GM23248 (cell line): Measurements from ENCODE around the gene FAM174C. TPM values are rescaled to one million over a fixed set of nuclear protein-coding genes. Genes with fewer than 3 reads are reported as not detected.

Experiments
- DNase-seq: peaks from one replicate; pipeline ENCODE4 v3.0.0-alpha.2; 2015
- H2AFZ ChIP-seq: fragments of 200-600 bp; sonication (generic); 2 replicates; pipeline ENCODE4 v1.6.1; 2016; ENCODE audit warnings: antibody characterized with exemption
- H3F3A ChIP-seq: fragments of 200-600 bp; sonication (generic); 2 replicates; pipeline ENCODE4 v1.6.1; 2016; ENCODE audit warnings: mild to moderate bottlenecking, antibody characterized with exemption, mixed run types; ENCODE audit not compliant: insufficient read depth
- H3K27ac ChIP-seq: fragments of 200-600 bp; sonication (generic); 2 replicates; pipeline ENCODE4 v1.5.1; 2016; ENCODE audit warnings: mild to moderate bottlenecking
- H3K27me3 ChIP-seq: fragments of 200-600 bp; sonication (generic); replicated peaks from 2 replicates; pipeline ENCODE4 v1.6.1; 2016; ENCODE audit warnings: mild to moderate bottlenecking; ENCODE audit not compliant: insufficient read depth
- H3K36me3 ChIP-seq: fragments of 200-600 bp; sonication (generic); 2 replicates; pipeline ENCODE4 v1.6.1; 2016; ENCODE audit warnings: low read depth, mild to moderate bottlenecking
- H3K4me1 ChIP-seq: fragments of 200-600 bp; sonication (generic); 2 replicates; pipeline ENCODE4 v1.6.1; 2016; ENCODE audit warnings: mild to moderate bottlenecking; ENCODE audit not compliant: insufficient read depth
- H3K4me2 ChIP-seq: fragments of 200-600 bp; sonication (generic); one replicate; pipeline ENCODE4 v1.6.1; 2016; ENCODE audit warnings: mild to moderate bottlenecking; ENCODE audit not compliant: unreplicated experiment
- H3K4me3 ChIP-seq: fragments of 200-600 bp; sonication (generic); 2 replicates; pipeline ENCODE4 v1.5.1; 2016; ENCODE audit warnings: mild to moderate bottlenecking
- H3K79me2 ChIP-seq: fragments of 200-600 bp; sonication (generic); 2 replicates; pipeline ENCODE4 v1.6.1; 2016; ENCODE audit warnings: mild to moderate bottlenecking; ENCODE audit not compliant: insufficient read depth
- H3K9ac ChIP-seq: fragments of 200-600 bp; sonication (generic); 2 replicates; pipeline ENCODE4 v1.6.1; 2016; ENCODE audit warnings: mild to moderate bottlenecking
- H3K9me2 ChIP-seq: fragments of 200-600 bp; sonication (generic); 2 replicates; pipeline ENCODE4 v1.6.1; 2016; ENCODE audit warnings: mixed run types, mild to moderate bottlenecking, moderate library complexity; ENCODE audit not compliant: insufficient read depth
- H3K9me3 ChIP-seq: fragments of 200-600 bp; sonication (generic); one replicate; pipeline ENCODE4 v1.6.1; 2017; ENCODE audit warnings: low read depth
- H4K20me1 ChIP-seq: fragments of 200-600 bp; sonication (generic); 2 replicates; pipeline ENCODE4 v1.6.0; 2016; ENCODE audit not compliant: insufficient read depth
- EZH2 ChIP-seq: fragments of 200-600 bp; sonication (generic); IDR thresholded peaks from 2 replicates; pipeline ENCODE4 v1.6.1; 2018; ENCODE audit warnings: antibody characterized with exemption, mild to moderate bottlenecking; ENCODE audit not compliant: insufficient read depth, poor library complexity, severe bottlenecking
- EZH2phosphoT487 ChIP-seq: fragments of 200-600 bp; sonication (generic); IDR thresholded peaks from 2 replicates; pipeline ENCODE4 v1.6.1; 2018; ENCODE audit warnings: antibody characterized with exemption, moderate library complexity, mild to moderate bottlenecking, low read depth; ENCODE audit not compliant: insufficient read depth
- WGBS, 2 experiments: methylation state at CpG; one replicate each; pipeline ENCODE4 v1.1.6; 2015 to 2017; ENCODE audit warnings: low lambda C conversion rate in 2 of 2, low coverage in 1 of 2; ENCODE audit errors: missing lambda C conversion rate in 2 of 2; 5-methylcytosine and 5-hydroxymethylcytosine counted together
- in situ Hi-C: fragments of 300-500 bp; cut with MboI; formaldehyde crosslinking; loops from 2 replicates; pipeline ENCODE4 v1.15.0; 2020
- polyA plus RNA-seq: library from polyadenylated mRNA; unstranded; fragments of >200 nt; fragmentation: Nextera tagmentation; extraction: Ambion mirVana; gene quantifications from 2 replicates; pipeline ENCODE4 v1.2.1, GENCODE V29; 2016
- total RNA-seq: library from RNA; depleted of rRNA; stranded (reverse); fragments of >200 nt; shearing (Covaris generic); gene quantifications from 2 replicates; pipeline ENCODE4 v1.2.3, GENCODE V29; 2014

The FAM174C gene
- total and polyA plus RNA-seq, 2 experiments from 2014 or later = 81.6 to 84.5 TPM

GRCh38 chr19:1248139-1248785, 27.1 kb upstream of the FAM174C start, which contains the start of gene MIDN:
TSS of gene MIDN (plus strand) at chr19:1248583. CDS start at chr19:1250297, 1,714 bp downstream.
- Histone ChIP-seq H3K4me3 (peak within 1 kb of the TSS; percentile 88), H3K4me2 (peak within 1 kb of the TSS; percentile 60), H3K9ac (peak within 1 kb of the TSS; percentile 99), H3K9me3 (no peaks in the 10 kb centered on the region), H2AFZ (no peak within 1 kb of the TSS), H3K9me2 (no peaks in the 10 kb centered on the region), H3K79me2 (peaks cover 33% of the 10 kb centered on the region), H3K4me1 (peaks cover 21% of the 10 kb centered on the region), H3F3A (peaks cover 15% of the 10 kb centered on the region), H4K20me1 (no peaks in the 10 kb centered on the region), H3K27me3 (no peaks in the 10 kb centered on the region), H3K27ac (peak within 1 kb of the TSS; percentile 98), H3K36me3 (peaks cover 8% of the 10 kb centered on the region; the same call in 1 of the 2 replicates)
- DNase-seq = peak; percentile 96
- 2 to 3% methylated on average over 32 to 39 of the region's 60 CpGs for WGBS, 2 experiments
- TF ChIP-seq EZH2phosphoT487 = no peak
- TF ChIP-seq EZH2 = no peak
- in situ Hi-C loops = no loop called here

DNA sequence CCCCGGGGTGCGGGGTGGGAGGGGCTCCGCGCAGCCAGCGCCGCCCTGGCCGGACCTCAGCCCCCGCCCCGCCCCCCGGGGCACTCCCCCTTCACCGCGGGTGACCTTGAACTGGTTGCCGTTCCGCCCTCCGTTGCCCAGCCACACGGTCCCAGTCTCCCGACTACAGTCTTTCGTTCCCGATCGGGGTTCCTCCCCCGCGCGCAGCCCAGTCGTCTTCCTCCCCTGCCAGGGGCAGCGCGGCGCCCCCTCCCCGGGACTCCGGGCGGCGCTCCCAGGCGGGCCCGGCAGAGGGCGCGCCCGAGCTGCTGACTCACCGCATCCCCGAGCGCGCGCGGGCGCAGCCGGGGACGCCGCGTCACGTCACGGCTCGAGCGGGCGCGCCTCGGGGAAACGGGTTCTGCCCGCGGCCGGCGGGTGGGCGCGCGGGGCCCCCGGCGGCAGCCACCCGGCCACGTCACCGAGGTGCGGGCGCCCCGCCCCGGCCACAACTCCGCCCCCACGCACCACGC, 26.5 kb upstream of the FAM174C start:
- Histone ChIP-seq H3K79me2 (peaks cover 32% of the 10 kb centered on the region), H3K9me3 (no peaks in the 10 kb centered on the region), H3K9ac (peak overlapping the region; percentile 99), H3K36me3 (peaks cover 8% of the 10 kb centered on the region; the same call in 1 of the 2 replicates), H3K27ac (peak overlapping the region; percentile 98), H3K9me2 (no peaks in the 10 kb centered on the region), H3F3A (peaks cover 9% of the 10 kb centered on the region; the same call in 1 of the 2 replicates), H2AFZ (no peak overlapping the region), H3K4me1 (peaks cover 23% of the 10 kb centered on the region), H4K20me1 (no peaks in the 10 kb centered on the region), H3K27me3 (no peaks in the 10 kb centered on the region), H3K4me3 (peak overlapping the region; percentile 88), H3K4me2 (peak overlapping the region; percentile 40)
- DNase-seq = peak; percentile 90
- TF ChIP-seq EZH2 (no peak), EZH2phosphoT487 (no peak)
- 1 to 2% methylated on average over 24 to 31 of the region's 74 CpGs for WGBS, 2 experiments
- in situ Hi-C loops = no loop called here

GRCh38 chr19:1249298-1249989, 25.9 kb upstream of the FAM174C start:
- H3F3A ChIP-seq = peaks cover 9% of the 10 kb centered on the region; the same call in 1 of the 2 replicates
- no peaks in the 10 kb centered on the region for H3K9me3 ChIP-seq
- H4K20me1 ChIP-seq = no peaks in the 10 kb centered on the region
- H3K36me3 ChIP-seq = peaks cover 11% of the 10 kb centered on the region
- peak overlapping the region; percentile 98 for H3K27ac ChIP-seq
- H3K4me1 ChIP-seq = peaks cover 22% of the 10 kb centered on the region
- peak overlapping the region; percentile 40 for H3K4me2 ChIP-seq
- 1 to 2% methylated on average over 20 to 78 of the region's 102 CpGs for WGBS, 2 experiments
- H2AFZ ChIP-seq = no peak overlapping the region
- peaks cover 33% of the 10 kb centered on the region for H3K79me2 ChIP-seq
- TF ChIP-seq EZH2phosphoT487 = no peak
- no peak for TF ChIP-seq EZH2
- H3K9me2 ChIP-seq = no peaks in the 10 kb centered on the region
- in situ Hi-C loops = no loop called here
- H3K27me3 ChIP-seq = no peaks in the 10 kb centered on the region
- H3K9ac ChIP-seq = peak overlapping the region; percentile 99
- peak overlapping the region; percentile 88 for H3K4me3 ChIP-seq
- peak; percentile 99 for DNase-seq

GRCh38 chr19:1249990-1250436, 25.3 kb upstream of the FAM174C start:
- 0% methylated on average over 2 to 30 of the region's 67 CpGs for WGBS, 2 experiments
- Histone ChIP-seq H3K4me3 (peak overlapping the region; percentile 85), H3F3A (peaks cover 12% of the 10 kb centered on the region; the same call in 1 of the 2 replicates), H3K36me3 (peaks cover 17% of the 10 kb centered on the region), H4K20me1 (no peaks in the 10 kb centered on the region), H2AFZ (no peak overlapping the region), H3K9me2 (no peaks in the 10 kb centered on the region), H3K4me1 (peaks cover 24% of the 10 kb centered on the region), H3K27me3 (no peaks in the 10 kb centered on the region), H3K79me2 (peaks cover 39% of the 10 kb centered on the region), H3K9ac (peak overlapping the region; percentile 99), H3K4me2 (peak overlapping the region; percentile 87), H3K27ac (peak overlapping the region; percentile 98), H3K9me3 (no peaks in the 10 kb centered on the region)
- in situ Hi-C loops = no loop called here
- no peak for TF ChIP-seq EZH2
- DNase-seq = no peak
